GM19023 (cell line): ENCODE data around the gene FUT8.

ENCODE experiments used
- ATAC-seq: cut with Tn5 transposase; IDR thresholded peaks from one replicate; pipeline ENCODE4 v1.9.1; 2021; ENCODE audit warnings: mild to moderate bottlenecking, moderate library complexity; ENCODE audit not compliant: unreplicated experiment

The FUT8 gene

DNA sequence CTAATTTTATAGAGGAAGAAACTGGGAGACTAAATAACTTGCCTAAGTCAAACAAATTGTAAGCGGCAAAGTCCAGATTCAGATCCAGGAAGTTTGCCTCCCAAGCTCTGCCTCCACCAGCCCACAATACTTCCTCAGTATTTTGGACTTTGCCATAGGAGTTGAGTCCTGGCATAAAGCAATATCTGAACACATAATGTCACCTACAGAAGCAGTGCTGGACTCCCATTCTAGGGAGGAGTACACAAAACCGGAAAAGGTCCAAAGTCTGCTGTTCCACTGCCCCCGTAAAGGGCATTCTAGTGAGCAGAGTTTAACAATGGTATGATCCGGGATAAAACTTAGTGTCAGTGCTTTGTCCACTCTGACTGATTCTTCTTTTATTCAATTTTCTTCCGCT lies 340.5 kb downstream of the FUT8 start:
- no peak for ATAC-seq

DNA sequence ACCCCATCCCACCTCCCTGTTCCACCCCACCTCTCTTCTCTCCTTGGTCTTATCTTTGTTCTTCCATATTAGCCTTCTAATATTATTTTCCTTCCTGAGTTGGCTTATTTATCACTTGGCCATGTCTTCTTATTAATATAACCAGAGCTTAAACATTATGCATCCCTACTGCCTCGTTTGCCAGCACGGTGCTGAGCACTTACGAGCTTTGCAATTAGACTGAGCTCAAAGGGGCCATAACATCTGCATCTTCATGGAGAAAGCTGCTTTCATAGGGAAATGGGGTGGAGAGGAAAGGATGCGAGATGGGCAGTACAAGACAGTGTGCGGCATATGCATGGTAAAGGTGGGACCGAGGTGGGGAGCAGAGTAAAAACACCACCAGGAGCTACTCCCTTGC lies 342.8 kb downstream of the FUT8 start:
- no peak for ATAC-seq

DNA sequence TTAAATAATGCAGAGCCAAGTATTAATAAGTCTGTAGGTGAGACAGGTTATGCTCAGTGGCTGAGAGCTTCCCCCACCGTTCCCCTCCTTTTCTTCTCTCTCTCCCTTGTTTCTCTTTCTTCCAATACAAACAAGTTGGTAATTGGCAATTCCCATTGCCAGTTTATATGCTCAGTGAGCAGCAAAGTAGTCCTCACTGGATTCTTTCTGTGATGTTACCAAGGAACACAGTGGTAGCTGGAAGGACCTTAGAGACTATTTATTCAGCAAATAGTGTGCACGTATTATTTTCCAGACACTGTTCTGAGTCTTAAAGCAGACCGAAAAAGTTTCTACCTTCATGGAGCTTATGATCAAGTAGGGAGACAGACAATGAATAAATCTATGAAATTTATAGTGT lies 344.4 kb downstream of the FUT8 start:
- ATAC-seq, result no peak

DNA sequence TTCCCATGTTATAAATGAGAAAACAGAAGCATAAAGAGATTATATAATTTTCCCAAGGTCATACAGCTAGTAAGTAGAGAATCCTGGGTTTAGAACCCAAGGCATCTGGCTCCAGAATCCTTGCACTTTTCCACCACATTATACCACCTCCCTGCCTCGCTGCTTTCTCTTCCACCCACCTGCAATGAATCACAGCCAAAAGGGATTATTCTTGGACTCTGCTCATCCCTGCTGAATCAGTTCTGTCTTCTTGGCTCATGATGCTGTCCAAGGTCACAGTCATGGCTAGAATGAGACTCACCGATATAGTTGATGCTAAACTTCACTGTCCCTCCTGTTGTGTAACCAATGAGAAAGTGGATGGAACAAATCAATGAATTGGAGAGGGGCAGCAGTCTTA lies 356.6 kb downstream of the FUT8 start:
- no peak for ATAC-seq

- no peak for ATAC-seq
Measured at GRCh38 chr14:65770681-65771080, 358.2 kb downstream of the FUT8 start.

GRCh38 chr14:65771271-65771670 lies 358.7 kb downstream of the FUT8 start:
- no peak for ATAC-seq

DNA sequence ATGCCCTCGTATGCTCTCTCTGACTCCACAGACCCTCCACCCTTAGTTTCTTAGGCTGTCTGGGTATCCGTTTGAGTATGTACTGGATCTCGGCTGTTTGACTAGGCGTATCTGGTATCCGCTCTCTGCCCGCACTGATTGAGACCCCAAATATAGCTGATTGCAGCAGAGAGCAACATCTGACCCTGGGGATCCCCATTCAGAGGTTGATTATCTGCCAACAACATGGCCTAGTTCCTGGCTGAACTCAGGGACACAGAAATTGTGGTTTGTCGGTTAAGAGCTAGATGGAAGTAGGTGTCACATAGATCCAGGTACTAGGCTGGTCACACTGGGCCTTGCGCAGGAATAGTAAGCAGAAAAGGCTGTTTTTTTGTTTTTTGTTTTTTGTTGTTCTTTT lies 359.9 kb downstream of the FUT8 start:
- ATAC-seq, result no peak

GRCh38 chr14:65772921-65773574 lies 360.5 kb downstream of the FUT8 start:
- no peak for ATAC-seq

DNA sequence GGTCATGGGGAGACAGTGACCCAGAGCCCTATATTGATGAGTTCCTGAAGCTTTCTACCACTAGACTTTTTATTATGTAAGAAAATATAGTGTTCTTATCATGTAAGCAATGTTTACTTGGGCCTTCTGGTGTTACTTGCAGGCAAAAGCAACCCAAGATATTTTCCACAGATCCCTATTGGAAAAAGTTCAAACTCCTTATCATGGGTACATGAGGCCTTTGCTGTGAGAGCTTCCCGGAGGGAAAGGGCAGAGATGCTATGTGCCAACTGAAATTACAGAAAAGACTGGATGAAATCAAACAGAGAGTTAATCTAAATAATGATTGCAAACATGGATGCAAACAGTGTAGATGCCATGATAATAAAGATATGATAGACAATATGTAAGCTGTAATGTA lies 361.5 kb downstream of the FUT8 start:
- no peak for ATAC-seq

DNA sequence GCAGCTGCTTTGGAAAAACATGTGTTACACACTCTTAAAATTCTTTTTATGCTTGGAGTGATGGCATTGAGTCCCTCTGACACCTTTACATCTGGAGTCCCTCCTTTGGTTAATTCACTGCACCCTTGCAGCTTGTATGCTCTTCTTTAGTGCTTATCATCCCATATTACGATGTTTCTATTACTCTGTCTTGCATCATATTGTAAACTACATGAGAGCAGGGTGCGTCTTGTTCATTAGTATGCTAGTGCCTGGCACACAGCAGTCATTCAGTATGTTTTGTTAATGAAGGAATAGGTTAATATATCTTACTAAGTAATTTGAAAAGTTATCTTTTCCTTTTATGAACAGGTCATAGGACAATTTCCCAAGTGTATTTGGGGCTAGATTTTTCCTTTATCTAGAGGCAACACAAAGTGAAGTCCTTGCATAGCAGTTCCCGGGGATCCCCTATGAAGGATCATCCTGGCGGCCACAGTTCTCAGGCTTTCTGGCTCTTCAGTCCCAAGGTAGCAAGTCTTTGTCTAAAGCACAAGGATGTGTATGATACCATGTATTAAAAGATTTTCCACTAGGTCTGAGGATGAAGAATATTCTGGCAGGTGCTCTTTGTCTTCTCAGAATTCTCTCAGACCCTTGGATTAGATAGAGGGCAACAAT lies 363.8 kb downstream of the FUT8 start:
- ATAC-seq, result no peak

DNA sequence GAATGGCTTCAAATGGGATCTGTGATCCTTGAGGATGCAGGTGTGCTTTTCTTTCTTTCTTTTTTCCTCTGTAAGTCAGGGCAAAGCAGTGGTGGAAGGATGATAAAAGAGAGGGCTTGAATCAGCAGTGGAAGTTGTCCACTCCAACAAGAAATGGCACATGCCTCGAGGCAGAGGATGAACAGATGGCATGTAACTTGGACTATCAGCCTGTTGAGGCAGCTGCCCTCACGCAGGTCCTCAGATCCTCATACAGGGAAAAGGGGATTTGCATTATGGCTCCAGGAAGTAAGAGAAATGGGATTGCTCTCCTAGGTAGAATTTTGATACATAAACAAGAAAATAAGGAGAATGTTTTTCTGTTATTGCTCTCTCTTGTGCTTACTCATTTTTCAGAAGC lies 368.0 kb downstream of the FUT8 start:
- ATAC-seq, result no peak

GRCh38 chr14:65783101-65783500 lies 370.6 kb downstream of the FUT8 start:
- ATAC-seq, result no peak

GRCh38 chr14:65783576-65783975 lies 371.0 kb downstream of the FUT8 start:
- ATAC-seq, result no peak

- ATAC-seq, result no peak
Measured at GRCh38 chr14:65784574-65784973, 372.0 kb downstream of the FUT8 start.

GRCh38 chr14:65787461-65787860 lies 374.9 kb downstream of the FUT8 start:
- ATAC-seq, result no peak

DNA sequence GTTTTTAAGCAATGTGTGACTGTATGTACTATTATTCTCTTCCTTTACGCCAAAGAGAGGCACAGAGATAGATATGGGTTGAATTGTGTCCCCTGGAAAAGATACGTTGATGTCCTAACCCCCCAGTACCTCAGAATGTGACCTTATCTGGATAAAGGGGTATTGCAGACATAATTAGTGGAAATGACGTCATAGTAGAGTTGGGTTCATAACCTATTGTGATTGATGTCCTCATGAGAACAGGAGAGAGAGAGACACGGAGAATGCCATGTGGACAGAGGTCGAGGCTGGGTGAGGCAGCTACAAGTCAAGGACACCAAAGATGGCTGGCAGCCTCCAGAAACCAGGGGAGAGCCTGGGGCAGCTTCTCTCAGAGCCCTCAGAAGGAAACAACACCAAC lies 376.3 kb downstream of the FUT8 start:
- no peak for ATAC-seq

- ATAC-seq, result no peak
Measured at GRCh38 chr14:65789363-65789762, 376.8 kb downstream of the FUT8 start.

GRCh38 chr14:65790172-65790815 lies 377.8 kb downstream of the FUT8 start:
- no peak for ATAC-seq

GRCh38 chr14:65791191-65791981 lies 378.9 kb downstream of the FUT8 start:
- ATAC-seq, result no peak

- no peak for ATAC-seq
Measured at GRCh38 chr14:65792208-65792905, 379.8 kb downstream of the FUT8 start.
